Endothelial cell of umbilical vein (primary cell): ENCODE measurements around the gene ELOVL4. TPM values are rescaled to one million over a fixed set of nuclear protein-coding genes. Genes with fewer than 3 reads are reported as not detected.

Source experiments
- BruUV-seq: library from RNA; stranded (reverse); fragments of 400-500 nt; replicated peaks from 2 replicates; lab custom pipeline; 2021; lab: Mats Ljungman, UMichigan
- CTCF ChIA-PET: fragments of 300-600, 350-600 bp; sonication (Branson Sonifier 250); formaldehyde crosslinking; loops from one replicate; lab custom pipeline; 2021; ENCODE audit warnings: antibody characterized with exemption, inconsistent platforms; lab: Charles Lee
- POLR2A ChIA-PET: fragments of 300-600, 350-600 bp; sonication (Branson Sonifier 250); formaldehyde crosslinking; loops from one replicate; lab custom pipeline; 2021; ENCODE audit warnings: antibody characterized with exemption, inconsistent platforms; lab: Charles Lee
- DNase-seq: peaks from one replicate; pipeline ENCODE4 v3.0.0-alpha.2; 2011; ENCODE audit warnings: low read depth, low spot score
- FAIRE-seq: peaks from 2 replicates; lab custom pipeline; 2011; peaks lifted over from hg19 to GRCh38; lab: Jason Lieb, UNC
- H2AFZ ChIP-seq: 2 replicates; pipeline ENCODE4 v1.6.0; 2012; ENCODE audit warnings: low read depth, low read length, control low read depth, inconsistent platforms
- H3K27ac ChIP-seq: 2 replicates; pipeline ENCODE4 v1.5.1; 2011; ENCODE audit warnings: low read depth, mild to moderate bottlenecking, control low read depth, low read length, moderate library complexity; ENCODE audit not compliant: insufficient read depth
- H3K27me3 ChIP-seq, 2 experiments: 2 replicates each; pipeline versions ENCODE4 v1.6.0 to v1.6.1; 2011; ENCODE audit warnings: low read length in 2 of 2, mixed read lengths in 1 of 2; ENCODE audit not compliant: control insufficient read depth in 2 of 2, insufficient read depth in 2 of 2
- H3K36me3 ChIP-seq, 2 experiments: 2 replicates in 1 of 2; 3 replicates in 1 of 2; pipeline ENCODE4 v1.5.1; 2011; ENCODE audit warnings: low read length in 2 of 2, mild to moderate bottlenecking in 1 of 2, moderate library complexity in 1 of 2; ENCODE audit not compliant: control insufficient read depth in 2 of 2, insufficient read depth in 2 of 2; ENCODE audit errors: extremely low read depth in 1 of 2
- H3K4me1 ChIP-seq: 3 replicates; pipeline ENCODE4 v1.5.1; 2011; ENCODE audit warnings: mild to moderate bottlenecking, low read length; ENCODE audit not compliant: control insufficient read depth, insufficient read depth; ENCODE audit errors: extremely low read depth
- H3K4me2 ChIP-seq: 2 replicates; pipeline ENCODE4 v1.6.1; 2011; ENCODE audit warnings: low read length, control low read depth, mixed read lengths; ENCODE audit not compliant: insufficient read depth
- H3K4me3 ChIP-seq, 3 experiments: fragments of 200-600 bp in 1 of 3; sonication (generic), shearing (Covaris generic) in 1 of 3; replicated peaks in 1 of 3; 2 replicates each; pipeline ENCODE4 v1.5.1; 2011 to 2016; ENCODE audit warnings: control low read depth in 3 of 3, low read length in 3 of 3, mild to moderate bottlenecking in 2 of 3, inconsistent platforms in 1 of 3, low read depth in 1 of 3, moderate library complexity in 1 of 3; ENCODE audit not compliant: insufficient read depth in 1 of 3
- H3K79me2 ChIP-seq: 2 replicates; pipeline ENCODE4 v1.6.0; 2012; ENCODE audit warnings: low read length, inconsistent platforms; ENCODE audit not compliant: control insufficient read depth, insufficient read depth
- H3K9ac ChIP-seq: replicated peaks from 2 replicates; pipeline ENCODE3; 2011; ENCODE audit warnings: low read length, control low read depth; ENCODE audit not compliant: insufficient read depth; ENCODE audit errors: extremely low read depth
- H3K9me1 ChIP-seq: replicated peaks from 3 replicates; pipeline ENCODE4 v1.6.0; 2011; ENCODE audit warnings: mild to moderate bottlenecking, low read length; ENCODE audit not compliant: control insufficient read depth, insufficient read depth; ENCODE audit errors: extremely low read depth
- H3K9me3 ChIP-seq: replicated peaks from 2 replicates; pipeline ENCODE4 v1.5.1; 2012; ENCODE audit warnings: low read length, inconsistent platforms; ENCODE audit not compliant: control insufficient read depth, insufficient read depth
- H4K20me1 ChIP-seq: replicated peaks from 2 replicates; pipeline ENCODE3; 2011; ENCODE audit warnings: mild to moderate bottlenecking, low read length; ENCODE audit not compliant: control insufficient read depth, insufficient read depth; ENCODE audit errors: extremely low read depth
- EZH2 ChIP-seq: IDR thresholded peaks from 2 replicates; pipeline ENCODE4 v1.6.1; 2012; ENCODE audit warnings: borderline replicate concordance, low read depth, mild to moderate bottlenecking, moderate library complexity, low read length, inconsistent platforms; ENCODE audit not compliant: severe bottlenecking
- FOS ChIP-seq: IDR thresholded peaks from 2 replicates; pipeline ENCODE4 v1.6.1; 2011; ENCODE audit warnings: mild to moderate bottlenecking, low read length, moderate library complexity, borderline replicate concordance; ENCODE audit not compliant: insufficient read depth
- GATA2 ChIP-seq: IDR thresholded peaks from 2 replicates; pipeline ENCODE4 v1.7.0; 2011; ENCODE audit warnings: low read depth, mild to moderate bottlenecking, moderate library complexity, mixed read lengths, low read length; ENCODE audit not compliant: insufficient read length, insufficient read depth
- JUN ChIP-seq: IDR thresholded peaks from 2 replicates; pipeline ENCODE4 v1.6.1; 2011; ENCODE audit warnings: borderline replicate concordance, low read depth; ENCODE audit not compliant: insufficient read length, insufficient read depth
- MYC ChIP-seq: IDR thresholded peaks from one replicate; pipeline ENCODE4 v1.6.1; 2011; ENCODE audit warnings: mild to moderate bottlenecking, low read depth, low read length
- POLR2A ChIP-seq: IDR thresholded peaks from 2 replicates; pipeline ENCODE4 v1.6.1; 2012; ENCODE audit warnings: low read depth, mild to moderate bottlenecking, control low read depth, low read length
- POLR2AphosphoS5 ChIP-seq: IDR thresholded peaks from 2 replicates; pipeline ENCODE4 v1.6.1; 2012; ENCODE audit warnings: low read depth, mild to moderate bottlenecking, control low read depth, low read length, moderate library complexity; ENCODE audit not compliant: insufficient read depth
- dilution Hi-C: fragments of 300-500 bp; cut with MboI; formaldehyde crosslinking; loops from one replicate; pipeline ENCODE4 v1.15.0; 2019; ENCODE audit warnings: low sequenced_read_pairs; ENCODE audit not compliant: extremely low pct_ligation_motif_present
- intact Hi-C: fragments of 100-400 bp; cut with micrococcal nuclease; formaldehyde crosslinking; loops from one replicate; pipeline ENCODE4 v1.10.0; 2022
- polyA plus RNA-seq, 4 experiments: library from polyadenylated mRNA; depleted of rRNA in 3 of 4; stranded (reverse) in 3 of 4; unstranded in 1 of 4; fragments of >200 nt; gene quantifications; 2 replicates each; pipeline versions ENCODE4 v1.2.1 to v1.2.3, GENCODE V29; 2011 to 2012; ENCODE audit warnings: missing spikeins in 1 of 4
- total RNA-seq: library from RNA; stranded (reverse); gene quantifications from 2 replicates; pipeline ENCODE4 v1.2.3, GENCODE V29; 2021
- TF ChIP-seq, protein P1 (sequence below), 2 donors: IDR thresholded peaks; 1 replicate in 1 of 2; 2 replicates in 1 of 2; pipeline ENCODE4 v1.5.1; 2011; ENCODE audit warnings: low read length in 2 of 2, mild to moderate bottlenecking in 2 of 2, moderate library complexity in 2 of 2, control low read depth in 1 of 2, inconsistent platforms in 1 of 2, low read depth in 1 of 2; ENCODE audit not compliant: insufficient read depth in 1 of 2; ENCODE audit errors: extremely low read depth in 1 of 2
- TF ChIP-seq, protein P2 (sequence below): IDR thresholded peaks from 2 replicates; pipeline ENCODE4 v1.6.1; 2011; ENCODE audit not compliant: insufficient read depth, insufficient read length

Gene ELOVL4
- total and polyA plus RNA-seq, 2 donors (not counting 3 experiments of a cell fraction or from before 2014, with no cell fraction given): 0.98 to 3.3 TPM

DNA sequence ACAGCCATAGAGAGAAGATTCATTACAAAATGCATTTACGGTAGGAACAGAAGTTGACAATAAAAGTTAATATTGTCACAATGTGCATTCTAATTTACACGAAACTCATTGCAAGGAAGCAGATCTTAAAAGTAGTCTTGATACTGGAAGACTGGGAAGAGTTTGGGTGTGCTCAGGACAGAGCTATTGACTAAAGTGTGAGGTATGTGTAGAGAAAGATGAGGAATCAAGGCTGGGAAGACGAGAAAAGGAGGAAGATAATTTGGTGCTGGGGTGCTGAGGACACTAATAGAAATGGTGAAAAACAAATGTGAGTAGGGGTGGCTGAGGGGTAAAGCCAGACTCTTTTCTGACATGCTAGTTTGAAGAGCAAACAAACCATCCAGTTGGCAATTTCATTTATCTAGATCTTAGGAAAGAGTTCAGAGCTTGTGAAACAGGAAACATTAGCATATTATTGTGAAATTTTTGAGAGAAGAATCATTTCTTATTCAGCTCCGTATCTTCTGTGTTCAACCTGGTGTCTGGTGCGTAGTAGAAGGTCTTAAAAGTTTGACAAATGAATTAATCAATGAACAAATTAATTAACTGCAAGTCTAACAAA, 72.7 kb downstream of the ELOVL4 start:
- no peak for TF ChIP-seq POLR2AphosphoS5
- no peak for TF ChIP-seq EZH2
- no peak for TF ChIP-seq FOS
- Histone ChIP-seq H3K4me2 (no peak overlapping the region), H3K79me2 (no peaks in the 10 kb centered on the region), H3K9ac (no peak overlapping the region), H3K36me3 (no peaks in the 10 kb centered on the region), H2AFZ (no peak overlapping the region), H3K27ac (no peak overlapping the region), H3K27me3 (peaks cover 8 to 14% of the 10 kb centered on the region in 2 experiments), H3K4me1 (no peaks in the 10 kb centered on the region), H3K4me3 (no peak overlapping the region), H3K9me3 (no peaks in the 10 kb centered on the region), H3K9me1 (no peaks in the 10 kb centered on the region), H4K20me1 (no peaks in the 10 kb centered on the region)
- FAIRE-seq (no peak), DNase-seq (no peak)
- dilution Hi-C loops (no loop called here), intact Hi-C loops (no loop called here)
- BruUV-seq: no TSS peak
- ChIA-PET POLR2A (no interaction called here), CTCF (interaction anchor here (1.2 to 1.7 kb wide), 2 partner anchors 24 to 219 kb away, joined by 3 to 4 read pairs; no protein-coding TSS in a partner anchor)

DNA sequence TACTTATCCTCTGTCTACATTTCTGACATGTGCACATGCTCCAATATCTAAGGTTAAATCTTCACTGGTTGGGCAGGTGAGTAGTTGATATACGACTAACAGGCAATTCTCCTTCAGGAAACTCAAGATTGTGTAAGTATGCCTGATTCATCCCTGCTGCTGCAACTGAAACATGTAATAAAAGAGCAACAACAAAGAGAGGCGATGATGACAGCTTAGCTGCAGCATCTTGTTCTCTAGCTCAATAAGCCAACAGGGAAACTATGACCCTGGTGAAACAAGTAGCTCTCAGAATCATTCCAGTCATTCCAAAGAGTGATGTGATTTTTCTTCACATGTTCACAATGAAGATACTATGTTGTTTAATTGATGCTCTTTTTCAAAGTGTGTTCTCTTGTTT, 74.4 kb downstream of the ELOVL4 start:
- DNase-seq: no peak
- no peak overlapping the region for H2AFZ ChIP-seq
- no peaks in the 10 kb centered on the region for H3K9me3 ChIP-seq
- intact Hi-C loops: no loop called here
- ChIA-PET CTCF (interaction anchor here (0.6 to 1.2 kb wide), 2 partner anchors 42 to 221 kb away, joined by 3 read pairs; no protein-coding TSS in a partner anchor), POLR2A (no interaction called here)
- no peaks in the 10 kb centered on the region for H3K79me2 ChIP-seq
- no peaks in the 10 kb centered on the region for H3K4me1 ChIP-seq
- dilution Hi-C loops: no loop called here
- no peaks in the 10 kb centered on the region for H3K9me1 ChIP-seq
- no peak for FAIRE-seq
- peaks cover 8 to 14% of the 10 kb centered on the region in 2 experiments for H3K27me3 ChIP-seq
- no peak overlapping the region for H3K4me2 ChIP-seq
- no TSS peak for BruUV-seq
- no peak for TF ChIP-seq POLR2AphosphoS5
- no peak for TF ChIP-seq MYC
- TF ChIP-seq, protein P1, sequence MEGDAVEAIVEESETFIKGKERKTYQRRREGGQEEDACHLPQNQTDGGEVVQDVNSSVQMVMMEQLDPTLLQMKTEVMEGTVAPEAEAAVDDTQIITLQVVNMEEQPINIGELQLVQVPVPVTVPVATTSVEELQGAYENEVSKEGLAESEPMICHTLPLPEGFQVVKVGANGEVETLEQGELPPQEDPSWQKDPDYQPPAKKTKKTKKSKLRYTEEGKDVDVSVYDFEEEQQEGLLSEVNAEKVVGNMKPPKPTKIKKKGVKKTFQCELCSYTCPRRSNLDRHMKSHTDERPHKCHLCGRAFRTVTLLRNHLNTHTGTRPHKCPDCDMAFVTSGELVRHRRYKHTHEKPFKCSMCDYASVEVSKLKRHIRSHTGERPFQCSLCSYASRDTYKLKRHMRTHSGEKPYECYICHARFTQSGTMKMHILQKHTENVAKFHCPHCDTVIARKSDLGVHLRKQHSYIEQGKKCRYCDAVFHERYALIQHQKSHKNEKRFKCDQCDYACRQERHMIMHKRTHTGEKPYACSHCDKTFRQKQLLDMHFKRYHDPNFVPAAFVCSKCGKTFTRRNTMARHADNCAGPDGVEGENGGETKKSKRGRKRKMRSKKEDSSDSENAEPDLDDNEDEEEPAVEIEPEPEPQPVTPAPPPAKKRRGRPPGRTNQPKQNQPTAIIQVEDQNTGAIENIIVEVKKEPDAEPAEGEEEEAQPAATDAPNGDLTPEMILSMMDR (IDR thresholded peaks at IDR 0.05; ENCODE audit: extremely low read depth in 1 of 2, insufficient read depth in 1 of 2, low read depth in 1 of 2, low read length in 2 of 2): no peak
- TF ChIP-seq GATA2: no peak
- no peak for TF ChIP-seq FOS
- TF ChIP-seq, protein P2, sequence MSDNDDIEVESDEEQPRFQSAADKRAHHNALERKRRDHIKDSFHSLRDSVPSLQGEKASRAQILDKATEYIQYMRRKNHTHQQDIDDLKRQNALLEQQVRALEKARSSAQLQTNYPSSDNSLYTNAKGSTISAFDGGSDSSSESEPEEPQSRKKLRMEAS: no peak
- no peak for TF ChIP-seq EZH2
- no peak for TF ChIP-seq POLR2A
- no peak for TF ChIP-seq JUN
- H3K27ac ChIP-seq: no peak overlapping the region
- H3K4me3 ChIP-seq: no peak overlapping the region
- no peak overlapping the region for H3K9ac ChIP-seq
- no peaks in the 10 kb centered on the region for H3K36me3 ChIP-seq
- H4K20me1 ChIP-seq: no peaks in the 10 kb centered on the region
